Retinal pigment epithelial cell (primary cell): ENCODE measurements around the gene KIRREL1.

ENCODE experiments used
- DNase-seq: peaks from one replicate; pipeline ENCODE4 v3.0.0-alpha.2; 2010; ENCODE audit warnings: low read depth
- H3K4me3 ChIP-seq: 2 replicates; pipeline ENCODE4 v1.5.1; 2011; ENCODE audit warnings: mild to moderate bottlenecking, low read length, control low read depth, moderate library complexity
- TF ChIP-seq, protein P1 (sequence below): conservative IDR thresholded peaks from 2 replicates; pipeline ENCODE4 v1.5.1; 2011; ENCODE audit warnings: low read depth, low read length, control low read depth, inconsistent platforms

Gene KIRREL1

DNA sequence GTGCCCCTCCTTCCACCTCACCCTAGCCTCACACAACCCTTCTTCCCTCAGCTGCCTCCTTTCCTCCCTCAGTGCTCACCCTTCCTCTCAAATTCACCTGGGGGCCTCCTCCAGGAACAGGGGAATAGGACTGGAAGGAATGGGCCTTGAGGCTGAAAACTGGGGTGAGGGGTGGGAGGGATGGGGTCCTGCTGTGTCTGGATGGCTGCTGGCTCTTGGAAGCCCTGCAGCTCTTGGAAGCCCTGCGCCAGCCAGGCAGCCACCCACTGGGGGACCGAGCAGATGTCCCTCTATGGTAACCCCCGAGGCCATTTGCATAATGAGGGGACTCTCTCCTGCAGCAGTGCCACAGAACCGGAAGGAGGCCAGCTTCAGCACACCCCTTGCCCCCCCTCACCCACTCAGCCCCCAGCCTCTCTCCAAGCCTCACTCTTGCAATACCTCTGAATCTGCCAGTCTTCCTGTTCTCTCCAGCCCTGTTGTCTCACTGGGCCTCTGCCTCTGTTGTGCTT is 85.2 kb downstream of the KIRREL1 start:
- no peak for DNase-seq
- TF ChIP-seq, protein P1, sequence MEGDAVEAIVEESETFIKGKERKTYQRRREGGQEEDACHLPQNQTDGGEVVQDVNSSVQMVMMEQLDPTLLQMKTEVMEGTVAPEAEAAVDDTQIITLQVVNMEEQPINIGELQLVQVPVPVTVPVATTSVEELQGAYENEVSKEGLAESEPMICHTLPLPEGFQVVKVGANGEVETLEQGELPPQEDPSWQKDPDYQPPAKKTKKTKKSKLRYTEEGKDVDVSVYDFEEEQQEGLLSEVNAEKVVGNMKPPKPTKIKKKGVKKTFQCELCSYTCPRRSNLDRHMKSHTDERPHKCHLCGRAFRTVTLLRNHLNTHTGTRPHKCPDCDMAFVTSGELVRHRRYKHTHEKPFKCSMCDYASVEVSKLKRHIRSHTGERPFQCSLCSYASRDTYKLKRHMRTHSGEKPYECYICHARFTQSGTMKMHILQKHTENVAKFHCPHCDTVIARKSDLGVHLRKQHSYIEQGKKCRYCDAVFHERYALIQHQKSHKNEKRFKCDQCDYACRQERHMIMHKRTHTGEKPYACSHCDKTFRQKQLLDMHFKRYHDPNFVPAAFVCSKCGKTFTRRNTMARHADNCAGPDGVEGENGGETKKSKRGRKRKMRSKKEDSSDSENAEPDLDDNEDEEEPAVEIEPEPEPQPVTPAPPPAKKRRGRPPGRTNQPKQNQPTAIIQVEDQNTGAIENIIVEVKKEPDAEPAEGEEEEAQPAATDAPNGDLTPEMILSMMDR = no peak
- no peak overlapping the region for H3K4me3 ChIP-seq

DNA sequence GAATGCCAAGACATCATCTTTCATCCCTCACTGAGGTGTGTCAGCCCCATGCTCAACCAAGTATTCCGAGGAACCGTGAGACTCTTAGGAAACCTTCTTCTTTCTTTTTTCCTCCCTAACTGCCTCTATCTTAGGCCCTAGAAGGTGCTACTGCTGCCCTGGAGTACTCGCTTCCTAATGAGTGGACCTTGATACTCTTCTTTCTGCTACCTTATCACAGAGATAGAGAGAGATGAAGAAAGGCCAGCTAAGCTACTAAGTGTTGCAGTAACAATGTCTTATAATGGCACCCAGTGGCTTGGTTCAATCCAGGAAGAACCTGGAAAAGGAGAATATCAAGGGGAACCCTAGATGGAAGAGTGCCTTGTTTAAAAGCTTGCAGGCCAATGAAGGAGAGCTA is 86.6 kb downstream of the KIRREL1 start:
- H3K4me3 ChIP-seq = no peak overlapping the region
- TF ChIP-seq, protein P1 = no peak
- DNase-seq = no peak

DNA sequence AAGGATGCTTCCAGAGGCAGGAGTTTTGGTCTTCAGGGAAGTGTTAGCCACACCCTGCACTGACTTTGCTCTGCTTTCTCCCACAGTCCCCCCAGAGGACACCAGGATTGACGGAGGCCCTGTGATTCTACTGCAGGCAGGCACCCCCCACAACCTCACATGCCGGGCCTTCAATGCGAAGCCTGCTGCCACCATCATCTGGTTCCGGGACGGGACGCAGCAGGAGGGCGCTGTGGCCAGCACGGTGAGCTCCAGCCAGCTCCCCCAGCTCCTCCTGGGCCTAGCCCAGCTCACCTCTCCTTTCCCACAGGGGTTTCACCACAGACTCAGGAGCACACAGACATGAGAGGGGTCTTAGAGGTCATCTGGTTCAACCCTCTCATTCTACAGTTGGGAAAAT is 90.9 kb downstream of the KIRREL1 start:
- no peak overlapping the region for H3K4me3 ChIP-seq
- TF ChIP-seq, protein P1 = no peak
- no peak for DNase-seq

DNA sequence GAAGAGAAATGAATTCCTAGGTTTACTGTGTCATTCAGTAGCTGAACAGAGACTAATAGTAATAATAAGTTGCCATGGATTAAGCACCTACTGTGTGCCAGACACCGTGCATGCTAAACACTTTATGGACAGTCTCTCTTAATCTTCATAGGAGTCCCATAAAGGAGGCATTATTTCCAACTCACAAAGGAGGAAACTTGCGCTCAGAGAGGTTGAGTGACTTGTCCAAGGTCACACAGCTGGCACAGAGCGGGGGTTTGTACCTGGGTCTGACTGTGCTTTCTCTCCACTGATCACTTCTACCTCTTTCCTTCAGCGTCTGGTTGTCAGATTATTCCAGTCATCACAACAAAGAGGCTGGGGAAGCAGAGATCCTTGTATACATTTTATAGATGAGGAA is 91.3 kb downstream of the KIRREL1 start:
- TF ChIP-seq, protein P1 = no peak
- DNase-seq = no peak

DNA sequence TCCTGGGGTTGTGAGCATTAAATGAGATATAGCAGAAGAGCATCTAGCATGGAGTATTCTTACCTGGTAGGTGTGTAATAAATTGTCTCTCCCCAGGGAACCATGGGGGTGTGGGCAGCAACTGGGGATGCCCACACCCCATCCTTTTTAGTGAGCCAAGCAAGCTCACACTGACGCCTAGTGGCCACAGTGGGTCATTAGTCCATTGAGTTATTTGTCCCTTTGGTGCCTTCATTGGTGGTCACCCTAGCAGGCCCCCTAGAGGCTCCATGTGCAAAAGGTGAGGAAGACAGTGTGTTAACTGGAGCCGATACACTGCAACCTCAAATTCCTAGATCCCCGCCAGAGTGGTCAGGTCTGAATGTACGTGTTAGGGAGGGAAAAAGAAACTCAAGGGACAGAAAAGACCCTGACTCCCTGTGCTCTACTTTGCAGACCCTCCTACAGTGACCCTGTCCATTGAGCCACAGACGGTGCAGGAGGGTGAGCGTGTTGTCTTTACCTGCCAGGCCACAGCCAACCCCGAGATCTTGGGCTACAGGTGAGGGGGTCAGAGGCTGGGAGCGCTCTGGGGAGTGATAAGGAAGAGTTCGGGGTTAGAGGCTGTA is 94.0 kb downstream of the KIRREL1 start:
- no peak overlapping the region for H3K4me3 ChIP-seq
- DNase-seq = peak; percentile 38
- TF ChIP-seq, protein P1 = peak; percentile 97

More for the DNA sequence above, 91.3 kb downstream of the KIRREL1 start:
- H3K4me3 ChIP-seq = no peak overlapping the region

DNA sequence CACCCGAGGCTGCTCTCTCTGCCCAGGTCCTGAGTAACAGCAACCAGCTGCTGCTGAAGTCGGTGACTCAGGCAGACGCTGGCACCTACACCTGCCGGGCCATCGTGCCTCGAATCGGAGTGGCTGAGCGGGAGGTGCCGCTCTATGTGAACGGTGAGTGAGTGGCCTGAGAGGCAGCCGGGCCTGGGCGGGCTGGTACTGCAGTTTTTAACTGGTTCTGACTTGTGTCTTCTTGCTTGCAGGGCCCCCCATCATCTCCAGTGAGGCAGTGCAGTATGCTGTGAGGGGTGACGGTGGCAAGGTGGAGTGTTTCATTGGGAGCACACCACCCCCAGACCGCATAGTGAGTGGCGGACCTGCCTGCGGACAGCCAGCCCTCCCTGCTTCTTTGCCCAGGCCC is 96.0 kb downstream of the KIRREL1 start:
- TF ChIP-seq, protein P1 = no peak
- no peak overlapping the region for H3K4me3 ChIP-seq
- no peak for DNase-seq

DNA sequence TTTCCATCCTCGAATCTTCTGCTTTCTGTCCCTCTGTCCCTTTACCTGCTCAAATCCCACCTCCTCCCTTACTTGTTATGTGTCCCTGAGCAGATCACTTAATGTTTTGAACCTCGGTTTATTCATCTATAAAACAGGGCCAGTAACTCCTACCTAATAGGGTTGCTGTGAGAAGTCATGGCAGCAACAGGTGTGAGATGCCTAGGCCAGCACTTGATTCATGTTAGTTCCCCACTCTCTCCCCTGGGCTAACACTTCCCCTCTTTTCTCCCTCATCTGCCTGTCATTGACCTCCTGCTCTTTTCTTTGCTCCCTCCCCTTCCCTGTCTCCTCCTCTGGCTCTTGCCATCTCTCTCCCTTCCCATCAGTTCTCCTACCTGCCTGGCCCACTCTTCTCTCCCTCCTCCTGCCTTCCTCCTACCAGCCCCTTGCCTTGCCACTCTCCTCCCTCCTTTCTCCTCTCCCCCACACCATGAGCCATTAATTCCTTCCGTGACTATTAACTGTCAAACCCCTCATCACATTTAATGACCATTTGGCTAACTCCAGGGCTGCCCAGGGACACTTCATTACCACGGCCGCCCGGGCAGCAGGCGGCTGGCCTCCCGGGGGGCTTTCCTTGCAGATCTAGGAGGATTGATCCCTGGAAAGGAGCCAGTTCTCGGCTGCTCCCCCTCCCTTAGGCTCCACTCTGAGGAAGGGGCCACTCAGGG is 96.6 kb downstream of the KIRREL1 start:
- DNase-seq = no peak
- TF ChIP-seq, protein P1 = no peak
- no peak overlapping the region for H3K4me3 ChIP-seq
